Measurements from ENCODE around the gene TTC23.

The TTC23 gene

GRCh38 chr15:99249270-99249841 is at the start of gene TTC23:
Gene TTC23, minus strand, starts transcription at chr15:99249581. Its CDS starts 20,869 bp downstream, at chr15:99228712.
- peaks cover 5% of the 10 kb centered on the region for H3K36me3 Mint-ChIP-seq (ENCODE audit: low read depth)
- peak within 1 kb of the TSS; percentile 87 for H3K27ac Mint-ChIP-seq
- no peak for ATAC-seq
- H3K9me3 Mint-ChIP-seq = no peaks in the 10 kb centered on the region
- peak within 1 kb of the TSS; percentile 91 for H3K4me3 Mint-ChIP-seq
- H3K27me3 Mint-ChIP-seq = no peaks in the 10 kb centered on the region
- peaks cover 30% of the 10 kb centered on the region for H3K4me1 Mint-ChIP-seq
- no peak for DNase-seq

GRCh38 chr15:99296386-99296785 is 47.0 kb upstream of the TTC23 start:
- Mint-ChIP-seq H3K9me3 (peaks cover 8% of the 10 kb centered on the region), H3K27me3 (no peaks in the 10 kb centered on the region), H3K27ac (no peak overlapping the region), H3K36me3 (ENCODE audit: low read depth) (peaks cover 19% of the 10 kb centered on the region), H3K4me1 (no peaks in the 10 kb centered on the region), H3K4me3 (no peak overlapping the region)
- DNase-seq (no peak), ATAC-seq (no peak)

GRCh38 chr15:99295840-99296239 is 46.5 kb upstream of the TTC23 start:
- no peak for ATAC-seq
- no peaks in the 10 kb centered on the region for H3K4me1 Mint-ChIP-seq
- no peak overlapping the region for H3K27ac Mint-ChIP-seq
- DNase-seq = no peak
- peaks cover 8% of the 10 kb centered on the region for H3K9me3 Mint-ChIP-seq
- H3K36me3 Mint-ChIP-seq (ENCODE audit: low read depth) = peaks cover 19% of the 10 kb centered on the region
- no peak overlapping the region for H3K4me3 Mint-ChIP-seq
- no peaks in the 10 kb centered on the region for H3K27me3 Mint-ChIP-seq

GRCh38 chr15:99291643-99292042 is 42.3 kb upstream of the TTC23 start:
- no peak for ATAC-seq
- no peak for DNase-seq
- H3K27ac Mint-ChIP-seq = no peak overlapping the region
- H3K4me1 Mint-ChIP-seq = no peaks in the 10 kb centered on the region
- peaks cover 19% of the 10 kb centered on the region for H3K36me3 Mint-ChIP-seq (ENCODE audit: low read depth)
- no peak overlapping the region for H3K4me3 Mint-ChIP-seq
- no peaks in the 10 kb centered on the region for H3K27me3 Mint-ChIP-seq
- peaks cover 8% of the 10 kb centered on the region for H3K9me3 Mint-ChIP-seq

GRCh38 chr15:99283717-99284116 is 34.3 kb upstream of the TTC23 start:
- ATAC-seq = no peak
- Mint-ChIP-seq H3K27me3 (no peaks in the 10 kb centered on the region), H3K9me3 (no peaks in the 10 kb centered on the region), H3K4me3 (no peak overlapping the region), H3K4me1 (peaks cover 50% of the 10 kb centered on the region), H3K27ac (no peak overlapping the region), H3K36me3 (ENCODE audit: low read depth) (peaks cover 18% of the 10 kb centered on the region)
- DNase-seq = no peak

- Mint-ChIP-seq H3K27ac (no peak overlapping the region), H3K27me3 (no peaks in the 10 kb centered on the region), H3K4me3 (no peak overlapping the region), H3K36me3 (ENCODE audit: low read depth) (peaks cover 18% of the 10 kb centered on the region), H3K9me3 (no peaks in the 10 kb centered on the region), H3K4me1 (peaks cover 52% of the 10 kb centered on the region)
- no peak for ATAC-seq
- DNase-seq = no peak
Measured at GRCh38 chr15:99282586-99282985, 33.2 kb upstream of the TTC23 start.

GRCh38 chr15:99282121-99282520 is 32.7 kb upstream of the TTC23 start:
- DNase-seq (no peak), ATAC-seq (no peak)
- Mint-ChIP-seq H3K36me3 (ENCODE audit: low read depth) (peaks cover 18% of the 10 kb centered on the region), H3K4me1 (peaks cover 55% of the 10 kb centered on the region), H3K4me3 (no peak overlapping the region), H3K27ac (no peak overlapping the region), H3K27me3 (no peaks in the 10 kb centered on the region), H3K9me3 (no peaks in the 10 kb centered on the region)

GRCh38 chr15:99279827-99280226 is 30.4 kb upstream of the TTC23 start:
- Mint-ChIP-seq H3K4me3 (peak overlapping the region; percentile 27), H3K36me3 (ENCODE audit: low read depth) (peaks cover 18% of the 10 kb centered on the region), H3K27ac (peak overlapping the region; percentile 82), H3K9me3 (no peaks in the 10 kb centered on the region), H3K27me3 (no peaks in the 10 kb centered on the region), H3K4me1 (peaks cover 52% of the 10 kb centered on the region)
- ATAC-seq (peak; percentile 74), DNase-seq (no peak)

- Mint-ChIP-seq H3K4me3 (no peak overlapping the region), H3K9me3 (no peaks in the 10 kb centered on the region), H3K36me3 (ENCODE audit: low read depth) (peaks cover 14% of the 10 kb centered on the region), H3K27me3 (no peaks in the 10 kb centered on the region), H3K4me1 (peaks cover 48% of the 10 kb centered on the region), H3K27ac (peak overlapping the region; percentile 82)
- no peak for ATAC-seq
- no peak for DNase-seq
Measured at GRCh38 chr15:99279290-99279689, 29.9 kb upstream of the TTC23 start.

GRCh38 chr15:99275525-99276128 is 26.2 kb upstream of the TTC23 start:
- DNase-seq = no peak
- Mint-ChIP-seq H3K27ac (no peak overlapping the region), H3K4me1 (peaks cover 28% of the 10 kb centered on the region), H3K36me3 (ENCODE audit: low read depth) (peaks cover 12% of the 10 kb centered on the region), H3K4me3 (no peak overlapping the region), H3K9me3 (no peaks in the 10 kb centered on the region), H3K27me3 (no peaks in the 10 kb centered on the region)
- no peak for ATAC-seq

GRCh38 chr15:99275061-99275460 is 25.7 kb upstream of the TTC23 start:
- no peaks in the 10 kb centered on the region for H3K27me3 Mint-ChIP-seq
- no peak overlapping the region for H3K4me3 Mint-ChIP-seq
- H3K9me3 Mint-ChIP-seq = no peaks in the 10 kb centered on the region
- H3K4me1 Mint-ChIP-seq = peaks cover 22% of the 10 kb centered on the region
- no peak for ATAC-seq
- H3K36me3 Mint-ChIP-seq (ENCODE audit: low read depth) = peaks cover 11% of the 10 kb centered on the region
- no peak for DNase-seq
- H3K27ac Mint-ChIP-seq = no peak overlapping the region

GRCh38 chr15:99273801-99274200 is 24.4 kb upstream of the TTC23 start:
- H3K4me3 Mint-ChIP-seq = no peak overlapping the region
- H3K27me3 Mint-ChIP-seq = no peaks in the 10 kb centered on the region
- H3K4me1 Mint-ChIP-seq = peaks cover 9% of the 10 kb centered on the region
- peaks cover 1% of the 10 kb centered on the region for H3K36me3 Mint-ChIP-seq (ENCODE audit: low read depth)
- H3K27ac Mint-ChIP-seq = no peak overlapping the region
- H3K9me3 Mint-ChIP-seq = no peaks in the 10 kb centered on the region
- ATAC-seq (no peak), DNase-seq (no peak)

- H3K4me1 Mint-ChIP-seq = no peaks in the 10 kb centered on the region
- no peaks in the 10 kb centered on the region for H3K36me3 Mint-ChIP-seq (ENCODE audit: low read depth)
- DNase-seq (no peak), ATAC-seq (no peak)
- no peak overlapping the region for H3K27ac Mint-ChIP-seq
- no peaks in the 10 kb centered on the region for H3K27me3 Mint-ChIP-seq
- H3K4me3 Mint-ChIP-seq = no peak overlapping the region
- H3K9me3 Mint-ChIP-seq = no peaks in the 10 kb centered on the region
Measured at GRCh38 chr15:99268431-99268830, 19.1 kb upstream of the TTC23 start.

- Mint-ChIP-seq H3K9me3 (no peaks in the 10 kb centered on the region), H3K27ac (no peak overlapping the region), H3K36me3 (ENCODE audit: low read depth) (no peaks in the 10 kb centered on the region), H3K4me3 (no peak overlapping the region), H3K27me3 (no peaks in the 10 kb centered on the region), H3K4me1 (no peaks in the 10 kb centered on the region)
- ATAC-seq (no peak), DNase-seq (no peak)
Measured at GRCh38 chr15:99267957-99268356, 18.6 kb upstream of the TTC23 start.

GRCh38 chr15:99265541-99266070 is 16.2 kb upstream of the TTC23 start:
- Mint-ChIP-seq H3K4me1 (no peaks in the 10 kb centered on the region), H3K27ac (no peak overlapping the region), H3K4me3 (no peak overlapping the region), H3K27me3 (no peaks in the 10 kb centered on the region), H3K9me3 (no peaks in the 10 kb centered on the region), H3K36me3 (ENCODE audit: low read depth) (no peaks in the 10 kb centered on the region)
- ATAC-seq (no peak), DNase-seq (no peak)

Data from activated naive CD8-positive, alpha-beta T cell treated with anti-CD3 and anti-CD28 coated beads, Interleukin-2, amount 50 U/mL, for 24 hours (primary cell).